Myocyte (in vitro differentiated cells): ENCODE measurements around the gene MRPS26. TPM values are rescaled to one million over a fixed set of nuclear protein-coding genes. Genes with fewer than 3 reads are reported as not detected.
"Not testable (repeated sequence)": the region's sequence is repeated elsewhere in the genome, so short reads cannot be mapped to it uniquely, and the experiment has no call there.

Source experiments
- DNase-seq: peaks from one replicate; pipeline ENCODE4 v3.0.0-alpha.2; 2012; ENCODE audit warnings: low read depth
- total RNA-seq: library from RNA; depleted of rRNA; stranded (reverse); fragments of >200 nt; gene quantifications from 2 replicates; pipeline ENCODE4 v1.2.3, GENCODE V29; 2014

MRPS26 gene
- total RNA-seq, 1 donor from 2014 or later, result 56.8 TPM

DNA sequence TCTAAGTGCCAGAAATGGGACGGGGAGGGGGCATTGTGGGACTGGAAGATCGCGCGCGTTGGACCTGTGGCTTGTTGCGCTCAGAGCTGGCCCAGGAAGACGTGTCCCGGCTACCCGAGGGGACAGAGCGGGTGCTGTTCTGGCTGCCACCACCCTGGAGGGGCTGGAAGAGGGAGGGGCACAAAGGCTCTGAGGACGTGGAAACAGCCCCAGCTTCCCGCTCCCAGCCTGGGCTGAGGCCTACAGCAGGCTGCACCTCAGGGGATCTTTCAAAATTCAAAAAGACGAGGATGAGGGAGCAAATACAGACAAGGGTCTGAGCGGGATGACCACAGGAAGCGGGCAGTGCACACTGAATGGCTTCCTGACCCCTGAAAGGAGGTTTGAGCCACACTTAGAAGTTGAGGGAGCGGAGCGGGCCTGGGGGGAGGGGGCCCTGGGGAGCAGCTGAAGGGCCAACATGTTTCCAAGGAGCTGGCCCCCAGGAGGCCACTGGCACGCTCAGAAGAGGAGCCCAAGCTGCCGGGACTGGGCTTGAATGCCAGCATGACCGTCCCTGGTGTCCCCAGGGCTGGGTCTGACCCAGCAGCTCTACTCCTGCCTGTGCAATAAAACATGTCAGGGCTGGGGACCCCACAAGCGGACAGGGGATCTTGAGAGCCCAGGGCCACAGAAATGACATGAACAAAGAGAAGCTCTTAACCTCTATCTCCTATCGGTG lies 26.8 kb downstream of the MRPS26 start:
- DNase-seq, result no peak

DNA sequence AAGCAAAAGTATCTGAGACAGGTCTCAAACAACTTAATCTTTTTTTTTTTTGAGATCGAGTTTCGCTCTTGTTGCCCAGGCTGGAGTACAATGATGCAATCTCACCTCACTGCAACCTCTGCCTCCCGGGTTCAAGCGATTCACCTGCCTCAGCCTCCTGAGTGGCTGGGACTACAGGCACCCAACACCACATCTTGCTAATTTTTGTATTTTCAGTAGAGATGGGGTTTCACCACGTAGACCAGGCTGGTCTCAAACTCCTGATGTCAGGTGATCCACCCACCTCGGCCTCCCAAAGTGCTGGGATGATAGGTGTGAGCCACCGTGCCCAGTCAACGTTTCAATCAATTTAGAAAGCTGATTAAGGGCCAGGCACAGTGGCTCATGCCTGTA lies 27.4 kb downstream of the MRPS26 start:
- DNase-seq, result not testable (repeated sequence)

DNA sequence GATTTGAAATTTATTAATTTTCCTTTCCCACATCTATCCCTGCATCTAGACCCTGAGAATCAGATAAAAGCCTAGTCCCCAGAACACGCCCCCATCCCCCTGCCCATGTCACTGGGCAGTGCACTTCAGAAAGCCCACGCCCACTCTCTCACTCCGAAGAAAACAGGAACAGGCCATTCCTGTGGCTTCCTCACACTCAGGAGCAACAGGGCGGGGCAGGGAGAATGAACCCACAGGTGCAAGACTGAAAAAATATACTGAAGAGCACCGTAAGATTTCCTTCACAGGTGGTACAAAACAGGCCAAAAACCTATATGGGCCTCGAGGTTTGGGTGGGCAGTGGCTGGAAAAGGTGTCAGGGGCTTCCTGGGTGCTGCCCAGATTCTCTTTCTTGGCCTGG lies 29.0 kb downstream of the MRPS26 start:
- no peak for DNase-seq

DNA sequence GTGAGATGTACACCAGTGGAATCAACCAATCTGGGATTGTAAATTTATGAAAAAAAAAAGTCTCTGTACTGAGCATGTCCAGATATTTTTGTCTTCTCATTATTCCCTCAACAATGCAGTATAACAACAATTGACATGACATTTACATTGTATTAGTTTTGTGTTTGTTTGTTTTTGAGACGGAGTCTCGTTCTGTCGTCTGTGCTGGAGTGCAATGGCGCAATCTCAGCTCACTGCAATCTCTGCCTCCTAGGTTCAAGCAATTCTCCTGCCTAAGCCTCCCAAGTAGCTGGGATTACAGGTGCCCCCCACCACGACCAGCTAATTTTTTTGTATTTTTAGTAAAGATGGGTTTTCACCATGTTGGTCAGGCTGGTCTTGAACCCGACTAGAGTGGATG lies 29.5 kb downstream of the MRPS26 start:
- DNase-seq, result not testable (repeated sequence)

DNA sequence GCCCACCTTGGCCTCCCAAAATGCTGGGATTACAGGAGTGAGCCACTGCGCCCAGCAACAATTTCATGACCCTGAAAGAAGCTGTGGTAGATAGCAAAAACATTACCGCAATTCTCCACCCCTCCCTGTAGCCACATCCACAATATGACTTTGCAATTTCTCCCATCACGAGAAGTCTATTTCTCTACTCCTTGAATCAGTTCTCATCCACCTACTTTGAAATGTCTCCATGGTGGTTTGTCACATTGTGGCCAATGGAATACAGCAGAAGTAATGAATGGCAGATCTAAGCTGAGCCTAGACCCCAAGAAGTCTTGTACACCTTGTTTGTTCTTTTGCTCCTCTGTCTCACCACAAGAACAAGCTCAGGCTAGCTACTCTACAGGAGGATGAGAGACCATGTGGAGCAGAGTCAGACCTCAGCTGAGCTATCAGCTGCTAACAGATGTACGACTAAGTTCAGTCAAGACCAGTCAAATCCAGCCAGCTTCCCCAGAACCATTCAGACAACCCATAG lies 31.8 kb downstream of the MRPS26 start:
- no peak for DNase-seq

DNA sequence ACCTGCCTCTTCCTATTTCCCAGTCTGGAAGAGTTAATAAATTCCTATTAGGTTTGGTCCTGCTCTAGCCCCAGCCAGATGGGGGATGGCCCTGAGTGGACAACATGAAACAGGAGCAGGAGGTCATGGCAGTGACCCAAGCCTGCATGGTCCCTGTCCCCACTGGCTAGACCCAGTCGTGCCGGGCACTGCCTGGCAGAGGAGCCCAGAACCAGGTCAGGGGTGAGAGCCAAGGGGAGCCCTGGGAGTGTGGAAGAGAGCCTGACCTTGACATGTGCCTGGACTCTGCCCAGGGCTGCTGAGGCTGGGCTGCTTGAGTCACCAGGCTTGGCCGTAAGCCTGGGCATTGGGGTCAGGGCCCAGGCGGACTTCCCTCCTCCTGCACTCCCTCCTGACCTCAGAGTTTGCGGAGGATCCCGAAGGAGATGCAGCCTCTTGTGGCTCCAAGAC lies 35.1 kb downstream of the MRPS26 start:
- DNase-seq, result peak; percentile 89

DNA sequence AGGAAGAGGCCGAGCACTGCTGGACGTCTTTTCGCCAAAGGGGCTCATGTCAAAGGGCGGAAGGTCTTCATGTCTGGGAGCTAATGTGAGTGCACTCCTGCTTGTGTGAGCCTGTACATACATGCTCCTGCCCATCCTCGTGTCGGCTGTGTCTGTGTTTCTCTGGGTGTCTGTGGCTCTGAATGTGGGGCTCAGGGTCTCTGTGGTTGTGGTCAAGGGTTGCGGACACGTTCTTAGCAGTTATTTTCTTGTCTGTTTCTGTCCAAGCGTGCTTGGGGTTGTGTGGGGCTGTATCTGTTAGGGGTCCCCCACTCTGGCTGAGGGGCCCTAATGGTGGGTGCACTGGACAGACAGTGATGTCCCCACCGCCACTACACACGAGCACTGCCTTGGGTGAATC lies 35.8 kb downstream of the MRPS26 start:
- DNase-seq, result no peak

DNA sequence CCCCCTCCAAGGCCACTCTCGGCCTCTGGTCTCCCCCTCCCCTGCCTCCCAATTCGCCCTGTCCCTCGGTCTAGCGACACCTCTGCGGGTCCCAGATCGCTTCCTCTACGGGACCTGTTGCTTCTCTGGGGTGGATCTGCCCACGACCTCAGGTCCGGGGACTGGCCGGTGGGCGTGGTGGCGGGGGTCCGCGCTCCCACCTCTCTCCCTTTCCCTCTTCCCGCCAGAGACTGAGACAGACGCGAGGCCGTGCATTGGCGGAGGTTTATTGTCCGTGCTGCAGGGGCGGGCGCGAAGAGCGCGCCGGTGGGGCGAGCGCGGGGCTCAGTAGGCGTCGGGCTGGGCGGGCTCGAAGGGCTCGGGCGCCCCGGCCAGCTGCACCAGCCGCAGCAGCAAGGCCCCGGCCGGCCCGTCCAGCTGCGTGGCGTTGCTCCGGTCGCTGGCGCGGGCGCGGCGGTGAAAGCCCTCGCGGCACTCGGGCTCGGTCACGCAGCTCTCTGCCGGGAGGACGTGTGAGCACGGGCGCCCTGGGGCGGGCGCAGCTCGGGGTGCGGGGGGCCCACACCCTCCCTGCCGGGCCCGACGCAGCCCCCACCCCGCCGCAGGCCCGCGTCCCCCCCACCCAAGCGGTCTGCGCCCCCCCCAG lies 36.6 kb downstream of the MRPS26 start:
- no peak for DNase-seq

DNA sequence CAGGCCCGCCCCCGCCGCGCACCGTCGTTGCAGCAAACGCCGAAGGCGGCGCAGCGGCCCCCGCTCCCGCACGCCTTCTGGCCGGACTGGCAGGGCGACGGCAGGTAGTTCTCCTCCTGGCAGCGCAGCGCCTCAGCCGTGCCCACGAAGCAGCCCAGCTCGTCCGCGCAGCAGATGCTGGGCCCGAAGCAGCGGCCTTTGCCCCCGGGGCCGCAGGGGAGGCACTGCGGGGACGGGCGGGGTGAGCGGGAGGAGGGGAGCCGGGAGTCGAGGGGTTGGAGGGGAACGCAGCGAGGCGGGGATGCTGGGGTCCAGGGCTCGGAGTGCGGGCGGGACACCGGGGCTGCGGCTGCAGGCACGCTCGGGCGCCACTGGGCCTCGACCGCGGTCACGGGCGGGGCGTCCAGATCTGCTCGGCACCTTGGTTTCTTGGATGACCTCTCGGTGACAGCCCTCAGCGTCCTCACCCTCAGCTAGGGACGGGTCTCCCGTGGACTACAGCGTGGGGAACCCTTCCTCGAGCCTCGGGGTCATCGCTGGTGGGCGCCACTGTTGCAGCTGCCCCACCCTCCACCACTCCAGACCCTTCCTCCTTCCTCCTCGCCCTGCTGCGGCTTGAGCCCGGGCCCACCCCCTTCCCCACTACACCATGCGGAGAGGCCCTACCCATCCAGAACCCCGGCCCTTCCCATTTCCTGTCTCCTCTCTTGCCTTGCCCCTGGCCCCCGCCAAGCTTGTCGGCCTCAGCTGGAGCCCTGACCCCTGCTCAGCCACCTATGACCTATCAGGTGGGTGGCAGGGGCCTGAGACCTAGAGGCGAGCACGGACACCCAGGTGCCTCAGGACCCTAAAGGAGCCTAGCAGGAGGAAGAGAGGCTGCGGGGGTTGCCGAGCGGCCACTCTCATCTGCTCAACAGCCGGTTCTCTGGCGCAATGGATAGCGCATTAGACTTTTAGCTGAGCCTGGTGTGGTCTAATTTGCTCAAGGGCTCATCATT lies 37.4 kb downstream of the MRPS26 start:
- no peak for DNase-seq

DNA sequence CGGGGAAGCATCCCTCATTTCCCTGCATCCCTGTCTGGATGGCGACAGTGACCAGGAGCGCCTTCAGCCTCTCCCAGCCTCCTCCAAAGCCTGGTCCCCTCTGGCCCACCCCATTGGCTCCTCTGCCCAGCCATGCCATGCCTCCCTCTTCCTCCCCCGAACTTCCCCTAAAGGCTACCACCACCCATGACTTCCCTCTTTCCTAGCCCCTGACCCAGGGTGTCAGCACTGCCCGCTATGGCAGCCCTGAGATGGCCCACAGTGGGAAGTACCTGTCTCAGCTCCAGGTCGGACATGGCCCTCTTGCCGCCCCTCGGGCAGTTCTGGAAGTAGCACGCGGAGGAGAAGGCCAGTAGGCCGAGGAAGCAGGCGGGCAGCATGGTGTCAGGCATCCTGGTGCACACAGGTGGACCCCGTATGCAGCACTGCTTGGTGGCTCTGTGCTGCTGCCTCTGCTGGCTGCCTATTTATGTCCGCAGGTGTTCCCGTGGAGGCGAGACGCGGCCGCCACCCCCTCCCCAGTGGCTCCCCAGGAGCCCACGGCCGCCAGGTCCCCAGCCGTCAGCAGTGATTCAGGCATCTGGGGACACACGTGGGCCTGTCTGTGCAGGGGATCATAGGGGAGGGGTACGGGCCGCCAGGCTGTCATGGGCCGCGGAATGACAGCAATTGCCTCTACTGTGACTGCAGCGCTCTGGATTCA lies 38.6 kb downstream of the MRPS26 start, which contains the start of gene AVP:
AVP (minus strand) TSS at position 442 of the 703 bp plus-strand sequence; CDS start at position 392, 50 bp downstream.
- no peak for DNase-seq

DNA sequence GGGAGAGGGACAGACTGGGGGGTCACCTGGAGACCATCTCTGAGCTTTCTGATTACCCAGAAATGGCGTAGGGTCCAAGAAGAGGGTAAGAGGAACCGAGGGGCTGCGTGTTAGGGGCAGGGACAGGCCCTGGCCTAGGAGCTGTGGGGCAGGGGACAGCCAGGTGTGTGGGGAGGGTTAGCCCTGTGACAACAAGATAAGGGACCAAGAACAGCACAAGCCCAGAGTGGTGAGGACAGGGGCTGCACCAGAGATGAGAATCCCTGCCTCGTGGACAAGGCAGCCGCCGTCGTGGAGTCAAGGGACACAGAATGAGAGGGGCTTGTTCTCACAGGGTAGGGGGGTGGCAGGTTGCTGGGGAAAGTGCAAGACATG lies 39.1 kb downstream of the MRPS26 start:
- no peak for DNase-seq

DNA sequence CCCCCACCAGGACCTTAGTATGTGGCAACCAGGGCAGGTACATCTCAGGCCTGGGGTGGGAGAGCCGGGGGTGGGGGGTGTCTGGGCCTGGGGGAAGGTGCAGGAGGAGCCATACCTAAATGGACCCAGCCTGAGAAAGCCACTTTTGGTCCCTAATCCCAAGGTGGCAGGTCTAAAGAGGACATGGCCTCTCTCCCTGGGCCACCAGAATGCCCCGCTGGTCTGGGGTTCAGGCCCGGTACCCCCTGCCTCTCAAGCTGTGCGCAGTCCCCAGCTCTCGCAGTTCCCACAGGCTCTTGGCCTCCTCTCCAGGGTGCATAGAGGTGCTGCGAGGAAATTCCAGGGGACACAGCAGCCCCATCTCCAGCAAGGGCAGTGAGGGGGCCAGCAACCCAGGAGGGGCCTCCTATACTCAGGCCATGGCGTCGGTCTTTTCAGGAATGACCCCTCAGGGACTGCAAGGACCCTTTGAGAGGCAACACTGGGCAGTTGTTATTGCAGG lies 39.8 kb downstream of the MRPS26 start:
- no peak for DNase-seq

DNA sequence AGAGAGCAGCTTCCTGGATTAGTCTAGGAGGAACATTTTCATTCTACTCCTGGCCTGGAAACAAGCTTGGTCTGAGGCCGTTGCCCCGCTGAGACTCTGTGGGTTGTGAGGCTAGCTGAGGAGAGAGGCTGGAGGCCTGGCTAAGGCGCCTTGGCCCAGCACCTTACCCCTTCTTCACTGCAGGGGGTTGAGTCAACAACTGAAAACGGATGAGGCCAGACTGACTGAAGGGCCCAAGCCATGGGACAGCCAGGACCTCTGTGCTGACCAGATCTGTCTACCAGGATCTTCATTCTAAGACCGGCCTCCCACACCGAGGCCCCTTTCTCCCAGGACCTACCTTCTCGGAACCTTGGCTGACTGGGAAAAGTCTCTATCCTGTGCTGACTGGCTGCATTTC lies 42.2 kb downstream of the MRPS26 start:
- DNase-seq, result no peak

DNA sequence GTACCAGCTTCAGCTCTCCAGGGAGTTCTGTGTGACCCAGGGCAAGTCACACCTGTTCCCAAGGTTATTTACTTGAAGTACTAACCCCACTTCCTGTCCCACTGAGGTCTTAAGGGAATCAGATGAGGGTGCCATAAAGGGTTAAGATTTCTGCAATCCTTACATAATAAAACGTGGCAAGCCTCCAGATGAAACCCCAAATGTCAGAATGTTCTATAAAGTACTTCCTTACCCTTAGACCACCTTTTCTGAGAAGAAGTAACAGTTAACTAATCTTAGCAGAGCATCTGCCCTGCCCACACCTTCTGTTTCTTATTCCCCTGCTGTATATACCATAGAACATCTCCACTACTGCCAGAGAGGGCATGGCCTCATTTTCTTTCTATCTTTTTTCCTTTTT lies 44.7 kb downstream of the MRPS26 start:
- no peak for DNase-seq

DNA sequence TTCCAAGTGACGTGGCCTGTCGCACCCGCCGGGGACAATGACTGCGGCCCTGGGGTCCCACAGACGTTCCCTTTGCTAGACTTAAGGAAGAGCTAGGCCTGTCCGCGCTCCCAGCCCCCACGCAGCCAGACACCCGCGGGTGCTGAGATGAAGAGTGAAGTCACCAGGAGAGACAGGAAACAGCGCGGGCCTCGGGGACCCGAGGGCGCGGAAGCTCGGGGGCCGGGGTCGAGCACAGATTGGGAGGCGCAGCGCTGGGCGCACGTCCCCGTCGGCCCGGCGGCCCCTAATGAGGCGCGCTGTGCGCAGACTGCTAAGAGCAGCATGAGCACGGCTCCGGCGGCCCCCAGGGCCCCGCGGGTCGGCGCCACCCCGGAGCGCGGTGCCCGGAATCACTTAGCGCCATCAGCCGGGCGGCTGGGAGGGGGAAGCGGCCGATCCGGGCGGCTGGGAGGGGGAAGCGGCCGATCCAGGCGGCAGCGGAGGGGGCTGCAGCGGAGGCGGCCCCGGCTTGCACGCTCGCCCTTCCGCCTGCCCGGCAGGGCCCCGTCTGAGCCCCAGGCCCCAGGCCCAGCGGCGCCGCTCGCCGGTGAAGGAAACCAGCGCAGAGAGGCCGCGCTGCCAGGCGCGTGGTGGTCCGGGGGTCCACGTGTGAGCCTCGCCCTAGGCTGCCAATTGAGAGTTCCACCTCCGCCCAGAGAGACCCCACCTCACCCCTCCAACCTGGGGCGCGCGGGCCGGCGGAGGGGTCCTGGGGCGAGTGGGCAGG lies 46.9 kb downstream of the MRPS26 start:
- no peak for DNase-seq

DNA sequence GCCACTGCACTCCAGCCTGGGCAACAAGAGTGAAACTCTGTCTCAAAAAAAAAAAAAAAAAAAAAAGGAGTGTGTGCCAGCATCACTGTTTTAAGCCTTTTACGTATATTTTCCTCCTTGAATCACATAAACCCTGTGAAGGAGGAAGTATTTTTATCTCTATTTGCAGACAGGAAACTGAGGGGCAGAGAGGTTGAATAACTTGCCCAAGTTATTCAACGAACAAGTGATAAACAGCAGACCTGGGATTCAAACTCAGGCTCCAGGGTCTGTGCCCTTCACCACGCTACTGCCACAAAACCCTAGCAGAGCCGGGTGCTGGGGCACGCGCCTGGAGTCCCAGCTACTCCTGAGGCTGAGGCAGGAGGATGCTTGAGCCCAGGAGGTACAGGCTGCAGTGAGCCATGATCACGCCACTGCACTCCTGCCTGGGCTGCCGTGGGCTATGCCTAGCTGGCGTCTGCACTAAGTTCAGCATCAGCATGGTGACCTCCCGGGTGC lies 48.1 kb downstream of the MRPS26 start:
- no peak for DNase-seq

DNA sequence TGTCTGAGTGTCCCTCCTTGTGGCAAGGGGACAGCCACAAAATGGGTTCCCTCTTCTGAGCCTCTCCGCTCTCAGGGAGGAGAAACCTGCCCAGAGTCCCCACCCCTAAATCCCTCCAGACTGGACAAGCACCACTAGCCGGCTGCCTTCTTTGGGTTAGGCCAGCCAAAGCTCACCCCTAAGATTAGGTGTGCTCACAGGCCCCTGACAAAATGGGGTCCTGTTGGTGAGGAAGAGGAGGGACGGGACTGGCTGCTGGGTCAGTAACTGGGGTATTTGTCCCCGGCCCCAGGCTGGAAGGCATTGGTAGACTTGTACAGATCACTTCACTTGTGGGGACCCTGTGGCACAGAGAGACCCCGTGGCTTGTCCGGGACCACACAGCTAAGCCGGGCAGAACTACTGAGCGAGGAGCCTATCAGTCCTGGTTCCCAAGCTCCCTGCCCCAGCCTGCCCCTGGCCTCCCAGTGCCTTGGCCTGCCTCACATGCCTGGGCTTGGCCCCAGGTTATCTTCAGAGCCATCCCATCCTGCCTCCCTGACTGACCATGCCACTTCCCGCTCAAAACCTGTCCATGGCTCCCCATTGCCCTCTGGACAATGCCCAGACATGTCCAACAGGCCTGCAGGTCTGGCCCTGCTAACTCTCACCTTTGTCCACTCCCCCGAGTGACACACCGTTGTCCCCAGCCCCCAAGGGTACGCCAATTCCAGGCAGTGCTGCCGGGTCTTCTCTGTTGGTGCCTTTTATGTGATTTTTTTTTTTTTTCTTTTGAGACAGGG lies 49.2 kb downstream of the MRPS26 start:
- DNase-seq, result no peak
